Endothelial cell (in vitro differentiated cells): Measurements from ENCODE around the gene KREMEN1. TPM values are rescaled to one million over a fixed set of nuclear protein-coding genes. Genes with fewer than 3 reads are reported as not detected.
A peak's percentile ranks its signal among the peaks of the same experiment; 100 is the strongest.

Experiments used
- DNase-seq: peaks from one replicate; pipeline ENCODE4 v3.0.0; 2021; ENCODE audit warnings: low spot score
- H3K27ac Mint-ChIP-seq: one replicate; pipeline ENCODE4 v1.8.0; 2021; ENCODE audit warnings: mixed read lengths, inconsistent platforms; ENCODE audit not compliant: unreplicated experiment
- H3K27me3 Mint-ChIP-seq: one replicate; pipeline ENCODE4 v1.8.0; 2021; ENCODE audit warnings: mild to moderate bottlenecking, moderate library complexity, mixed read lengths, inconsistent platforms; ENCODE audit not compliant: unreplicated experiment
- H3K36me3 Mint-ChIP-seq: one replicate; pipeline ENCODE4 v1.8.0; 2021; ENCODE audit warnings: mild to moderate bottlenecking, low read depth, mixed read lengths, inconsistent platforms; ENCODE audit not compliant: unreplicated experiment
- H3K4me1 Mint-ChIP-seq: one replicate; pipeline ENCODE4 v1.8.0; 2021; ENCODE audit warnings: mild to moderate bottlenecking, mixed read lengths, inconsistent platforms; ENCODE audit not compliant: unreplicated experiment
- H3K4me3 Mint-ChIP-seq: one replicate; pipeline ENCODE4 v1.8.0; 2021; ENCODE audit warnings: mild to moderate bottlenecking, mixed read lengths, inconsistent platforms; ENCODE audit not compliant: unreplicated experiment
- H3K9me3 Mint-ChIP-seq: one replicate; pipeline ENCODE4 v1.8.0; 2021; ENCODE audit warnings: mixed read lengths, inconsistent platforms; ENCODE audit not compliant: unreplicated experiment
- total RNA-seq: library from RNA; stranded (reverse); fragmentation: NEBNext Ultra II Directional; extraction: Animal tissue kit (Norgen Biotek cat#: 25700); gene quantifications from one replicate; pipeline ENCODE4 v1.2.1, GENCODE V29; 2021; ENCODE audit not compliant: unreplicated experiment
- TF ChIP-seq, protein P1 (sequence below): fragments of 200-600 bp; sonication (generic); IDR thresholded peaks from one replicate; pipeline ENCODE4 v1.5.0; 2021; ENCODE audit warnings: antibody characterized with exemption; ENCODE audit not compliant: unreplicated experiment

The KREMEN1 gene
- total RNA-seq, 1 donor from 2014 or later: 3.1 TPM

DNA sequence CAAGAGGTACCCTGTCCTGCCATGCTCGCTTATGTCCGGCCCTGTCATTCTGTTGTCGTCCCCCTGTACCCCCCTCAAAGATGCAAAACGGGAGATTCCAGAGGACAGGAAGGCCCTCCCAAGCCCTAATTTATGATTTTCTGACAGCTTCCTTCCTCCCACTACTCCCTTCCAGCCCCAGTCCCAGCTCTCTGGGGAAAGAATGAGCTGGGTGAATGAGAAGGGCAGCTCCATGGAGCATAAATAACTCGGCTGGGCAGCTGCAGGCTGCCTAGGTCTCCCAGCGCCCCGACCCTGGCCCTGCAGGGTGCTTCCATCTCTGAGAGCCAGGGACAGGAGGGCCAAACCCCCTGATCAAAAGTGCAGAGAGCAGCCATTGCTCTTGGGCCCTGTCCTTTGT is 128.9 kb downstream of the KREMEN1 start:
- no peak for DNase-seq
- Mint-ChIP-seq H3K4me1 (peaks cover 30% of the 10 kb centered on the region), H3K27me3 (peaks cover 4% of the 10 kb centered on the region), H3K27ac (peak overlapping the region; percentile 84), H3K36me3 (no peaks in the 10 kb centered on the region), H3K4me3 (no peak overlapping the region), H3K9me3 (no peaks in the 10 kb centered on the region)
- TF ChIP-seq, protein P1, sequence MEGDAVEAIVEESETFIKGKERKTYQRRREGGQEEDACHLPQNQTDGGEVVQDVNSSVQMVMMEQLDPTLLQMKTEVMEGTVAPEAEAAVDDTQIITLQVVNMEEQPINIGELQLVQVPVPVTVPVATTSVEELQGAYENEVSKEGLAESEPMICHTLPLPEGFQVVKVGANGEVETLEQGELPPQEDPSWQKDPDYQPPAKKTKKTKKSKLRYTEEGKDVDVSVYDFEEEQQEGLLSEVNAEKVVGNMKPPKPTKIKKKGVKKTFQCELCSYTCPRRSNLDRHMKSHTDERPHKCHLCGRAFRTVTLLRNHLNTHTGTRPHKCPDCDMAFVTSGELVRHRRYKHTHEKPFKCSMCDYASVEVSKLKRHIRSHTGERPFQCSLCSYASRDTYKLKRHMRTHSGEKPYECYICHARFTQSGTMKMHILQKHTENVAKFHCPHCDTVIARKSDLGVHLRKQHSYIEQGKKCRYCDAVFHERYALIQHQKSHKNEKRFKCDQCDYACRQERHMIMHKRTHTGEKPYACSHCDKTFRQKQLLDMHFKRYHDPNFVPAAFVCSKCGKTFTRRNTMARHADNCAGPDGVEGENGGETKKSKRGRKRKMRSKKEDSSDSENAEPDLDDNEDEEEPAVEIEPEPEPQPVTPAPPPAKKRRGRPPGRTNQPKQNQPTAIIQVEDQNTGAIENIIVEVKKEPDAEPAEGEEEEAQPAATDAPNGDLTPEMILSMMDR: no peak

DNA sequence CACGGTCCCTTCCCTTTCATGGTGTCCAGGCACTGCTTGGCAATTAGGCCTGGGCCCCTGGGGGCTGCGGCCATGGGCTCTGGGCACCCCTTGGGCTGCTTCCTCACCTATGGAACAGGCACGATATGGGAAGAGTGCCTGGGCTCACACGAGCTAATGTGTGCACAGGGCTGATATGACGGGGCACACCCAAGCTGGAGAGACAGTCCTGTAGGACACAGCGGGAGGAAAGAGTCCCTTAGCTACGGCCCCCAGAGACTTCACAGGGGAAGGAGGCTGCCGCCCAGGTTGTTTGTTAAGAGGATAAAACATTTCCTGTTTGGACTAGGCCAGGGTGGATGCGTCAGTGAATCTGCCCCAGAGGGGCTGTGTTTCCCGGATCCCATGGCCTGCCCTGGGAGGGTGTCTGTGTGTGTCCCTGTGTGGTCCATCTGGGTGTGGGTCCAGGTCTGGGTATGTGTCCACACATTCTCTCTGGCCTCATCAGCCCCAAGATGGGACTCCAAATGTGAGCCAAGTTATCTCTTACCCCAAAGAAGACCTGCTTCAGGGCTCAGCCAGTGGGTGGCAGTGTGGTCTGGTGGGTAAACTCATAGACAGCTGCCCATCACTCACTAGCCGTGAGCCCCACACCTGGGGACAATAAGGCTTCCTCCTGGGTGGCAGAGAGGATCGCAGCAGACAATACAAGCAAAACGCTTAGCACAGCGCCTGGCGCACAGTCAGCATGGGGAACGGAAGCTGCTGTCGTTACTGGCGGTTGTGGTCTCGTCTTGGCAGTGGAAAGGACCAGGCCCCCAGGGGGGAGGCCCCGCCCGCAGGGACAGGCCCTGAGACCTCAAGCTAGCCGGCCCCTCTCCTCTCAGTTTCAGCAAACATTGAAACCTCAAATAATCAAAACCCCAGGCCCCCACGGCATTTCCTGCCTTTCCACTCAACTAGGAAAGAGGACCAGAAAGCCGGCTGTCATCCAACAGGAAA is 129.7 kb downstream of the KREMEN1 start:
- Mint-ChIP-seq H3K4me1 (peaks cover 27% of the 10 kb centered on the region), H3K27me3 (peaks cover 3% of the 10 kb centered on the region), H3K9me3 (no peaks in the 10 kb centered on the region), H3K36me3 (no peaks in the 10 kb centered on the region), H3K27ac (peak overlapping the region; percentile 84), H3K4me3 (no peak overlapping the region)
- TF ChIP-seq, protein P1: no peak
- peak; percentile 35 for DNase-seq

DNA sequence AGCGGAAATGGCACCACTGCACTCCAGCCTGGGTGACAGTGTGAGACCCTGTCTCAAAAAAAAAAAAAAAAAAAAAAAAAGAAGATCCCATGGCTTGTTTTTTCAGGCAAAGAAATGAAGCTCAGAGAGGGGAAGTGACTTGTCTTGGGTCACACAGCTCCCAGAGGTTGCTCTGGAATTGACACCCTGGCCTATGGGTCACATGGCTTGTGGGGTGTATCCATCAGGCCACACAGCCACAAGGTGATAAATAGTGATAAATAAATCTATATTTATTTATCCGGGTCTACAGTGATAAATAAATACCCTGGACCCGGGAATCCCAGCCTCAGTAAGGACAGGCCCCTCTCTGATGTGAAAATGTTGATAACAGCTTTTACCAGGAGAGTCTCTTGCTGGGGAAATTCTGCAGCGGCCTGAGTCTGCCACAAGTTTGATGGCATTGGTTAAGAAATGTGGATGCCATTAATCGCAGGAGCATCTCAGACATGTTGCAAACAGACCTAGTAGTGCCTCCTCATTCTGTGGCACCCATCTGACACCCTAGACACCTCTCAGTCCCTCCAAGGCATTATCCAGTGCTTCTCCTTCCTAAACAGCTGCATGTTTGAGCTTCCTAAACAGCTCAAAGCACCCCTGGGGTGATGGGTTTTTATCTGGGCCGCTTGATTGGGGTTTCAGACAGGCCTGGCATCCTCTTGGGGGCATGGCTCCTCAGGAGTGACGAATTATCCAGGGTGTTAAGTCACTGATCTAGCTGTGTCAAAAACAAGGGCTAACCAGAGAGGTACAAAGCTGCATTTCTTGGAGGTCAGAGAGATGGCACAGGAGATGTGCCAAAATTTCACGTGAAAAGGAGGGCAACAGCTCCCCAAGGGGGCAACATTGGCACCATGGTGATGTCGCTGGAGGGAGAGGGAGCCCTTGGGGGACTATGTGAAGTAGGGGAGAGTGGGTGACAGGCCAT is 130.9 kb downstream of the KREMEN1 start:
- H3K27me3 Mint-ChIP-seq: peaks cover 3% of the 10 kb centered on the region
- peak overlapping the region; percentile 76 for H3K4me3 Mint-ChIP-seq
- TF ChIP-seq, protein P1: no peak
- no peak for DNase-seq
- H3K36me3 Mint-ChIP-seq: no peaks in the 10 kb centered on the region
- H3K9me3 Mint-ChIP-seq: no peaks in the 10 kb centered on the region
- peak overlapping the region; percentile 30 for H3K27ac Mint-ChIP-seq
- H3K4me1 Mint-ChIP-seq: peaks cover 27% of the 10 kb centered on the region

DNA sequence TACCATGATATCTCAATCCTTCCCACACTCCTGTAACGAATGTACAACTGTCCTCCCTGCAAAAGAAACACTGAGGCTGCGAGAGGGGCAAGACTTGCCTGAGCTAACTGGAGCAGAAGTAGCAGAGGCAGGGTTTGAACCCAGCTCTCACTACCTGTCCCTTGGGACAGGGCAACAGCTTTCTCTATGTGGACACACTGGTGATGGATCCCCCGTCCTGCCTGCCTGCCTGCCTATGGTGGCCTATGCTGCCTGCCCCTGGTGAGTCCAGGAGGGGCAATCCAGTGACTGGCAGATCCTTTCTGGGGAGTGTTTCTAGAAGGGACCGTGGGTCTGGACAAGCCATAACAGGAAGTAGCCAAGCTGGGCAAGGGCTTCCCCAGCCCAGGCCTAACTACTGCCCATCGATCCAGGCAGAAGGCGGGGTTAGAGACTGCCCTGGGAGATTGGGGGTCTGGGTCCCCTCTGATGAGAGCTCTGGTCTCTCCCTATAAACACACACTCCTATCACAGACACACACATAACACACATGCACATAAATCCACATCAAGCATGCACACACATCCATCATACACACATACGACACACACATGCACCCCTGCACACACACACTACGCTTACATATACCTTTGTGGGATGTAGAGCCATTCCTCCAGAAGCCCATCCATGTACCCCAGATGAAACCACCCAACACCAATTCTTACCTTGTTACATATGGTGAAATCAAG is 131.8 kb downstream of the KREMEN1 start:
- no peak for DNase-seq
- Mint-ChIP-seq H3K36me3 (no peaks in the 10 kb centered on the region), H3K27ac (peak overlapping the region; percentile 16), H3K4me3 (peak overlapping the region; percentile 76), H3K4me1 (peaks cover 27% of the 10 kb centered on the region), H3K27me3 (peaks cover 3% of the 10 kb centered on the region), H3K9me3 (no peaks in the 10 kb centered on the region)
- TF ChIP-seq, protein P1: no peak
